ENCODE measurements around the gene APOBEC3H. TPM values are rescaled to one million over a fixed set of nuclear protein-coding genes. Genes with fewer than 3 reads are reported as not detected.

APOBEC3H gene
- polyA plus RNA-seq, 1 experiment = 0.11 TPM

- no peak for DNase-seq (ENCODE audit: low read depth, low spot score)
- TF ChIP-seq, protein P1, sequence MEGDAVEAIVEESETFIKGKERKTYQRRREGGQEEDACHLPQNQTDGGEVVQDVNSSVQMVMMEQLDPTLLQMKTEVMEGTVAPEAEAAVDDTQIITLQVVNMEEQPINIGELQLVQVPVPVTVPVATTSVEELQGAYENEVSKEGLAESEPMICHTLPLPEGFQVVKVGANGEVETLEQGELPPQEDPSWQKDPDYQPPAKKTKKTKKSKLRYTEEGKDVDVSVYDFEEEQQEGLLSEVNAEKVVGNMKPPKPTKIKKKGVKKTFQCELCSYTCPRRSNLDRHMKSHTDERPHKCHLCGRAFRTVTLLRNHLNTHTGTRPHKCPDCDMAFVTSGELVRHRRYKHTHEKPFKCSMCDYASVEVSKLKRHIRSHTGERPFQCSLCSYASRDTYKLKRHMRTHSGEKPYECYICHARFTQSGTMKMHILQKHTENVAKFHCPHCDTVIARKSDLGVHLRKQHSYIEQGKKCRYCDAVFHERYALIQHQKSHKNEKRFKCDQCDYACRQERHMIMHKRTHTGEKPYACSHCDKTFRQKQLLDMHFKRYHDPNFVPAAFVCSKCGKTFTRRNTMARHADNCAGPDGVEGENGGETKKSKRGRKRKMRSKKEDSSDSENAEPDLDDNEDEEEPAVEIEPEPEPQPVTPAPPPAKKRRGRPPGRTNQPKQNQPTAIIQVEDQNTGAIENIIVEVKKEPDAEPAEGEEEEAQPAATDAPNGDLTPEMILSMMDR (IDR thresholded peaks at IDR 0.05; ENCODE audit: low read depth, low read length) = no peak
- peaks cover 24% of the 10 kb centered on the region for H3K27me3 ChIP-seq (ENCODE audit: control insufficient read depth, insufficient read depth, low read length)
- H3K9me3 ChIP-seq (ENCODE audit: control insufficient read depth, insufficient read depth, low read length) = no peaks in the 10 kb centered on the region
- CTCF ChIA-PET = no interaction called here
- no peak overlapping the region for H3K4me3 ChIP-seq (ENCODE audit: low read depth, low read length)
- POLR2A ChIA-PET = no interaction called here
- H3K27ac ChIP-seq (ENCODE audit: low read depth, low read length) = no peak overlapping the region
Measured at GRCh38 chr22:39089928-39090327, 7.1 kb upstream of the APOBEC3H start.

DNA sequence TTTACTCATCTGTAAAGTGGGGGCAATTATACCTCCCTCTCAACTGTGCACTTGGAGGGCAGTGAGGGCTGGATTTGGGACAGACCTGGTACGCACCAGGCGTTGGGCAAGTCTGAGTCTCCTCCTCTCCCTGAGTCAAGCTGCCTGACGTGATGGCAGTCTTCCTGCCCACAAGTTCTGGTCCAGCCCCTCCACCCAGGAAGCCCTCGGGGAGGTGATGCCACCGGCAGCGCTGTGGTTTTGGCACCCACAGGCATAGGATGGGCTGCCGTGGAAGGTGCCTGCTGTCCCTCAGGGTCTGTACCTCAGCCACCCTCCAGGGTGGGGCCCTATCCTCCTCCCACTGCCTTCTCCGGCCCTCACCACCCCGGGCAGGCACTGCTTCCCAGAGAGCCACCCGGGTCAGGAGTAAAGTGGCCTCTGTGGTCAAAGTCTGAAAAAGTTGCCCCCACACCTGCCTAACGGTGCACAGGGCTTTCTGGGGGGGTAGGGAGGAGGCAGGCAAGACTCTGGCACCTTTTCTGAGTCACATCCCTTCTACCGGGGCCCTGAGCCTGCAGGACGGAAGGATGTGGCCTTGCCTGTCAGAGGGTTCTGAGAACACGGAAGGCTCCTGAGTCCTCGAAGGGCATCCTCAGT lies 6.5 kb upstream of the APOBEC3H start:
- H3K27me3 ChIP-seq (ENCODE audit: control insufficient read depth, insufficient read depth, low read length) = peaks cover 28% of the 10 kb centered on the region
- H3K27ac ChIP-seq (ENCODE audit: low read depth, low read length) = no peak overlapping the region
- ChIA-PET CTCF (no interaction called here), POLR2A (no interaction called here)
- no peaks in the 10 kb centered on the region for H3K9me3 ChIP-seq (ENCODE audit: control insufficient read depth, insufficient read depth, low read length)
- TF ChIP-seq, protein P1 (IDR thresholded peaks at IDR 0.05; ENCODE audit: low read depth, low read length) = no peak
- no peak overlapping the region for H3K4me3 ChIP-seq (ENCODE audit: low read depth, low read length)
- DNase-seq (ENCODE audit: low read depth, low spot score) = no peak

DNA sequence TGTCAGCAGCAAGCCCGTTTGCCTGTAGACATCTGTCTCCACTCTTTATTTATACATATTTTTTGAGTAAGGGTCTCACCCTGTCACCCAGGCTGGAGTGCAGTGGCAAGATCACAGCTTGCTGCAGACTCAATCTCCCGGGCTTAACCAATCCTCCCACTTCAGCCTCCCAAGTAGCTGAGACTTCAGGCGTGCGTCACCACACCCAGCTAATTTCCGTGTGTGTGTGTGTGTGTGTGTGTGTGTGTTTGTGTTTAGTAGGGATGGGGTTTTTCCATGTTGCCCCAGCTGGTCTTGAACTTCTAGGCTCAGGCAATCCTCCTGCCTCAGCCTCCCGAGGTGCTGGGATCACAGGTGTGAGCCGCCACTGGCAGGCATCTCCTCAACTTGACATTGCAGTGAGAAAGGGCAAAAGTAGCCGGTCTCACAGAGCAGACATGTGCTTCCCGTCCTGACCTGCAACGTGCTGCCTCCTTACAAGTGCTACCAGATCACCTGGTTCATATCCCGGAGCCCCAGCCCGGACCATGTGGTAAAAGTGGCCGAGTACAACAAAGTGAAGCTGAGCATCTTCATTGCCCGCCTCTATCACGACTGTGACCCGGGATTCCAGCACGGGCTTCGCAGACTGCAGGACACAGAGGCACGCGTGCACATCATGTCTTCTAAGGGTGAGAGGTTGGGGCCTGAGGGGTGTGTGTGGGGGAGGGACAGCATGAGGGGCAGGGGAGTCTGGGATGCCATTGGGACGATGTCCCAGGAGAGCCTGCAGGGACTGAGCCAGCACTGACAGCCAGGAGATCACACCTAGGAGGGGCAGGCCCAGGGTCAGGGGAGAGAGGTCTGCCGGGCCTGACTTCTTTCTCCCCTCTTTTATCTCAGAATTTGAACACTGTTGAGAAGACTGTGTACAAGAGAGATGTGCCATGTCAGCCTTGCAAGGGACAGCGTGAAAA lies 5.6 kb upstream of the APOBEC3H start:
- POLR2A ChIA-PET = no interaction called here
- H3K9me3 ChIP-seq (ENCODE audit: control insufficient read depth, insufficient read depth, low read length) = no peaks in the 10 kb centered on the region
- CTCF ChIA-PET = no interaction called here
- H3K27me3 ChIP-seq (ENCODE audit: control insufficient read depth, insufficient read depth, low read length) = peaks cover 28% of the 10 kb centered on the region
- DNase-seq (ENCODE audit: low read depth, low spot score) = no peak
- TF ChIP-seq, protein P1 (IDR thresholded peaks at IDR 0.05; ENCODE audit: low read depth, low read length) = no peak
- no peak overlapping the region for H3K4me3 ChIP-seq (ENCODE audit: low read depth, low read length)
- H3K27ac ChIP-seq (ENCODE audit: low read depth, low read length) = no peak overlapping the region

GRCh38 chr22:39092111-39092862 lies 4.8 kb upstream of the APOBEC3H start:
- Histone ChIP-seq H3K4me3 (ENCODE audit: low read depth, low read length) (no peak overlapping the region), H3K27me3 (ENCODE audit: control insufficient read depth, insufficient read depth, low read length) (peaks cover 24% of the 10 kb centered on the region), H3K27ac (ENCODE audit: low read depth, low read length) (no peak overlapping the region), H3K9me3 (ENCODE audit: control insufficient read depth, insufficient read depth, low read length) (no peaks in the 10 kb centered on the region; the same call in 1 of the 2 replicates)
- DNase-seq (ENCODE audit: low read depth, low spot score) = no peak
- TF ChIP-seq, protein P1 (IDR thresholded peaks at IDR 0.05; ENCODE audit: low read depth, low read length) = no peak
- ChIA-PET POLR2A (no interaction called here), CTCF (no interaction called here)

Measured in AG04450 (cell line).